NCI-H1694 (cell line): Measurements from ENCODE around the gene ZPBP.

Experiments
- DNase-seq: peaks from one replicate; lab custom pipeline; 2025; lab: John Stamatoyannopoulos, UW

The ZPBP gene

DNA sequence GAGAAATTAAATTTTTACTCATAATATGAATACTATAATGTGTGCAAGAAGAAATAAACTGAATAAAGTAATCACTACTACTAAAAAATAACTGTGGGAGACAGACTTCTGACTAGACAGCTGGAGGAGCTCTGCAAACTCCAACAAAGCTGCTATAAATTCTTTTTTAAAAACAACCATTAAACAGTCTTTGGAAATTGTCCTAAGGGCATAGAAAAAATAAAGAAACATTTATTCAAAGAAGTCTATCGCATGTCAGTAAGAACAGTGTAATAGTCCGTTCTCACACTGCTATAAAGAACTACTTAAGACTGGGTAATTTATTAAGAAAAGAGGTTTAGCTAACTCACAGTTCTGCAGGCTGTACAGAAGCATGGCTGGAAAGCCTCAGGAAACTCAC is 56.0 kb downstream of the ZPBP start:
- no peak for DNase-seq

DNA sequence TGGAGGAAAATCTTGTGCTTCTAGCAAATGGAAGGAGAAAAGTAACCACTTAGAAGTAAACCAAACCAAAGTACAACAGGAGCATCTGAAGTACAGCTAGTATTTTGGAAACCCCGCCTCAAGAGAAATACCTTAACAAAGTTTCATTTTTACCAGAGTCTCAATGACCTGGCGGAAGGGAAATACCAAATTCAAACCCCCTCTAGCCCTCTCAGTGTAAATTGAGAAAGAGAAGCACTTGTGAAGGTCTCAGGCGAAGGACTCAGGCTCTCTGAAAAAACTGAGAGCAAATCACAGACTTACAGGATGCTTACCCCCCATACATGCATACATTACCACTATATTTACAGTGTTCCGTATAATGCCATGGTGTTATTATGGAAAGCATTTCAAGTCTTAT is 70.1 kb downstream of the ZPBP start:
- DNase-seq: no peak

DNA sequence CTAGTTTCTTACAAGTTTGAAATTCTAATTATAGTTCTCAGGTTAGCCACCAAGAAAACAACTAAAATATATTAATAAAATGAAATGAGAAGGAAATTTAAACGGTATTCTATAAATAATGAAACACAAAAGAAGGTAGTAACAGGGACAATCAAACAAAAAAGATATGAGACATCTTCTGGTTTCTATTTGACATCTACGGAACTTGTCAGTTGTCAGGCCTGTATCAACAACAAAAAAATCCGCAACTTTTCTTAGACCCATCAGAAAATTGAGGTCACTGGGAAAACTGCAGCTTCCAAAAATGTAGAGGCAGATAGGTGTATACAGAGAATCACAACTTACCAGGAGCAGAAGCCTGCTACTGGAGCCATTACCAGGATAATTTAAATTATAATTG is 70.6 kb downstream of the ZPBP start:
- DNase-seq: no peak

DNA sequence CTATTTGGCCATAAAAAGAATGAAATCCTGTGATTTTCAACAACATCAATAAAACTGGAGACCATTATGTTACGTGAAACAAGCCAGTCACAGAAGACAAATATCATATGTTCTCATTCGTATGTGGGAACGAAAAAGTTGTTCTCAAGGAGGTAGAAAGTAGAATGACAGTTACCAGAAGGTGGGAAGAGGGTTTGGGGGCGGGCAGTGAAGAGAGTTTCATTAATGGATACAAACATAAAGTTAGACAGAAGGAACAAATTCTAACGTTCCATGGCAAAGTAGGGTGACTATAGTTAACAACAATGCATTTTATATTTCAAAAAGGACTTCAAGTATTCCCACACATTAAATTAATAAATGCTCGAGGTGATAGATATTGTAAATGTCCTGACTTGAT is 97.4 kb downstream of the ZPBP start:
- no peak for DNase-seq

DNA sequence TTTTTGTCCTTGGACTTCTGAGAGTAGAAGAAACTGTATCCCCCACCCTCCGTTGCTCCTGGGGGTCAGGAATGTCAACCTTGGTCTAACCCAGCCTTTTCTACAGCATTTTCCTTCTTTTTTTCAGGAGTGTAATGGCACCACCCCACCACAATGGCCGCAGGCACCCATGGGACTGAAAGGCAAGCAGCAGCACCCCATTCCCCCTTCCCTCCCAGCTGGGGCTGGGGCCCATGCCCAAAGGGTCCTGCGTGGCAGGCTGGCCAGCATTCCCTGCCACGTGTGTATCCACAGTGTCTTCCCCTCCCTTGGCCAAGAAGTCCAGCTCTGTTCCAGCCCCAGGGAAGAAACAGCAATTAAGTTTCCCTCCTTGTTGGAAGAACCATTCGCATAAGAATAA is 106.9 kb downstream of the ZPBP start:
- no peak for DNase-seq

DNA sequence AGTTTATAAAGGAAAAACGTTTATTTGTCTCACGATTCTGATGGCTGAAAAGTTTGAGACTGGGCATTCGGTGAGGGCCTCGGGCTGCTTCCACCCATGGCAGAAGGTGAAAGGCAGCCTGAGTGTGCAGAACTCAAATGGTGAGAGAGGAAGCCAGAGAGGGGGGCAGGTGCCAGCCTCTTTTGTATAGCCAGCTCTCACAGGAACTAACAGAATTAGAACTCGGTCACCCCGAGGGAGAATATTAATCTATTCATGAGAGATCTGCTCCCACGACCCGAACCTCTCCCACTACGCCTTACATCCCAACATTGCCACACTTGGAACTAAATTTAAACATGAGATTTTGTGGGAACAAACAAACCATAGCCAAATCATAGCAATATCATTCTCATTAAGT is 112.6 kb downstream of the ZPBP start:
- no peak for DNase-seq

DNA sequence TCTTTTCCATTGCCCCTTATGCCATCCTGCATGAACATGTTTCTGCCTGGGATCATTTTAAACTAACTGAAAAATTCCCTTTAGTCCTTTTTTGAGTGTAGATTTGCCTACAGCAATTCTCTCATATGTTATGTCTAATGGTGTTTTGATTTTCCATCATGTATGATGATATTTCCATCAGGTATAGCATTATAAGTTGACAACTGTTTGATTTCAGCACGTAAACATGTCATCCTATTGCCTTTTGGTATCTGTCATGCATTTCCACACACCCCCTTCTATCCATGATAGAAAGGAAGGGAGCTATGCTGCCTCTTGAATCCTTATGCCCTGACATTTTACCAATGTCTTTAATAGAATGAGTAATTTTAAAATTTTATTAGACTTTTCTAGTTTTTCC is 116.8 kb downstream of the ZPBP start:
- DNase-seq: no peak

DNA sequence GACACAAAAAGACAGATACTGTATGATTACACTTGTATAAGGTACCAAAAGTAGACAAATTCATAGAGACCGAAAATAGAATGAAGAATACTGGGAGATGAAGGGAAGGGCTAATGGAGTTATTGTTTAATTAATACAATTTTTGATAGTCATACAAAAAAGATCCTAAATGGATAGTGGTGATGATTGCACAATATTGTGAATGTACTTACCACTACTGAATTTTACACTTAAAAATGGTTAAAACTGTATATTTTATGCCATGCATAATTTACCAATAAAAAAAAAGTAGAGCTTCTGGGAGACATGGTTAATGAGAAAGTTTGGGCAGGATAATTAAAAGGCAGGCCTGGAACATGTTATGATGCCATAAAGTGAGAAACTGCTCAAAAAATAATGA is 119.0 kb downstream of the ZPBP start:
- no peak for DNase-seq

DNA sequence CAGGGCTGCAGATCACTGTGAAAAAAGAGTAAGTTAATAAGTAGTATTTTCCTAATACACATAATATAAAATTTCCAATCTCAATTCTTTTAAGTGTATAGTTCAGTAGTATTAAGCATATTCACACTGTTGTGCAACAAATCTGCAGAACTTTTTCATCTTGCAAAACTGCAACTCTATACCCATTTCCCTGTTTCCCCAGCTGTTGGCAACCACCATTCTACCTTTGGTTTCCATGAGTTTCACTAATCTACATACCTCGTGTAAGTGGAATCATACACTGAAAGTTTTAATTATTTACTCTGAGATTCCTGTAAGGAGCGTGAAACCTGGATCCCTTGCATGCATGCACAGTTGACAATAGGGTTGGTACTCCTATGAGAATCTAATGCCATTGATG is 155.4 kb downstream of the ZPBP start:
- no peak for DNase-seq

DNA sequence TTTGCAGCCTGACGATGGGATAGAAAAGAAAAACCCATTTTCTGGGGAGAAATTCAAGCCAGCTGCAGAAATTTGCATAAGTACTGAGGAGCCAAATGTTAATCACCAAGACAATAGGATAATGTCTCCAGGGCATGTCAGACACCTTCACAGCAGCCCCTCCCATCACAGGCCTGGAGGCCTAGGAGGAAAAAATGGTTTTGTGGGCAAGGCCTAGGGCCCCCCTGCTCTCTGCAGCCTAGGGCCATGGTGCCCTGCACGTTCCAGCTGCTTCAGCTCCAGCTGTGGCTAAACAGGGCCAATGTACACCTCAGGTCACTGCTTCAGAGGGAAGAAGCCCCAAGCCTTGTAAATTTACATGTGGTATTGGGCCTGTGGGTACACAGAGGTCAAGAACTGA is 161.4 kb downstream of the ZPBP start:
- no peak for DNase-seq

DNA sequence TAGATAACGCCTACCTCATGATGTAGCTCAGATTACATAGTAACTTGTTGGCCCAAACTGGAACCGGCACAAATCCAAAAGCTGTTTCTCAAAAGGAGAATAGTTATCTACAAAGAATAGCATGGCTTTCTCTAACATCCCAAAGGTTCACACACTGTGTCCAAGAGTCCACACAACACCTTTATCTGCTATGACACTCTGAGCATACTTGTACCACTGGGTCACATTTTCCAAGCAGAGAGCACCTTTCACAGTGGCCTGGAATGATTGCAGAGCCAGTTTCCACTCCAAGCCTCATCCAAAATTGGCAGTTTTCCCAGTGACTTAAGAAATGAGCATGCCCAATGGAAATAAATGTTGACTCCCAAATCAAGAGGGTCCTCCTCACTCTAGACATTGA is 164.3 kb downstream of the ZPBP start:
- DNase-seq: no peak

DNA sequence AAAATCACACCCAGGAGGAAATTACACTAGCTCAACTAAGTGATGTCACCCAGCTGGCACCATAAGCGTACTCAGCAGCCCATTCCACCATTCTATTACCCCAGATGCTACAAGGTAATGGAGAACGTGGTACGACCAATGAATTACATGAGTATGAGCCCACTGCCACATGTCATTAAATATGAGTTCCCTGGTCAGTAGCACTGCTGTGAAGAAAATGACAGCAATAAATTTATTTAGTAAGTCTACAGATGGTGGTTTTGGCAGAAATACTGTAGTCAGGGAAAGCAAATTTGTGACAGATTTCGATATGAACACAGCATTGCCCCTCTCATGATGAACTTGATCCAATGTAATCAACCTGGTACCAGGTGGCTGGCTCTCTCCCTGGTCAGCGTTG is 165.4 kb downstream of the ZPBP start:
- no peak for DNase-seq

DNA sequence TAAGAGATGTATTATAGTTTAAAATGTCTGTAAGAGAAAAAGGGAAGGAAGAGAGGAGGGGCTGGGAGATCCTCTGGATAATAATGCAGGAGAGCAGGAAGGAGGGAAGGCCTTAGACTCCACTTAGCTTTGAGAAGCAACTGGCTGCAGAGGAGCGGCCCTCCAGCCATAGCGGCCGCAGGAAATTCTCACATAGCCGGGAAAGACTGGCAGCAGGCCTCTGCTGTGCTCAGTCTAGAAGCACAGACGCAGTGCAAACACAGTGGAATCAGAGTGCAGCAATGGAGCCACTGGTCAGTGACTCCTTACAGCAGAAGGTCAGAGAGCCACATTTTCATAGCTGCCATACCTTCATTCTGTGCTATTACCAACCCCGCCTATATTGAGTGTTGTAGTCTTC is 166.3 kb downstream of the ZPBP start:
- DNase-seq: no peak

DNA sequence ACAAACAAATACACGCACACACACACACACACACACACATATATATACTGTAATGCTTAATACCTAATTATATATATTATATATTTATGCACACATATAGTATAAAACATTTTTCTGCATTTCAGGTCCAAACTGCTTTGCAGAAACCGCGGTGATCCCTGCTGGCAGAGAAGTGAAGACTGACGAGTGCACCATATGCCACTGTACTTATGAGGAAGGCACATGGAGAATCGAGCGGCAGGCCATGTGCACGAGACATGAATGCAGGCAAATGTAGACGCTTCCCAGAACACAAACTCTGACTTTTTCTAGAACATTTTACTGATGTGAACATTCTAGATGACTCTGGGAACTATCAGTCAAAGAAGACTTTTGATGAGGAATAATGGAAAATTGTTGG is 181.1 kb downstream of the ZPBP start:
- peak; percentile 1 for DNase-seq

DNA sequence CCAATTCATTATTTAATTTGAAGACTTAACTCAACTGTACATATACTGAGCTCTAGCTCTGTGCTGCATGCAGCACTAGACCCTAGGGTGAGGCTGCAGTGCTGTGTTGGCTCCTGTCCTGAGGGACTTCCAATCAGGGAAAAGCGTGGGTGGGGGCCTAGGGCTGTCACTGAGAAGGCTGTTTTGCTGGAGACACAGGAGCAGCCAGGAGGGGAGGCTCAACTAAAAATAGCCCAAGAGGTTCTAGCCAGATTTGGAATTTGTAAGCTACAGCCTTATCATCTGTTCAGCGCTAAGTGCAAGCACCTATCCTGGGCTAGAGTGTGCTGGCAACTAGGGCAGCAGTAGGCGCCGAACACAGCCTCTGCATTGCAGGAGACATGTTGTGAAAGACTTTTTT is 198.5 kb downstream of the ZPBP start:
- DNase-seq: no peak

DNA sequence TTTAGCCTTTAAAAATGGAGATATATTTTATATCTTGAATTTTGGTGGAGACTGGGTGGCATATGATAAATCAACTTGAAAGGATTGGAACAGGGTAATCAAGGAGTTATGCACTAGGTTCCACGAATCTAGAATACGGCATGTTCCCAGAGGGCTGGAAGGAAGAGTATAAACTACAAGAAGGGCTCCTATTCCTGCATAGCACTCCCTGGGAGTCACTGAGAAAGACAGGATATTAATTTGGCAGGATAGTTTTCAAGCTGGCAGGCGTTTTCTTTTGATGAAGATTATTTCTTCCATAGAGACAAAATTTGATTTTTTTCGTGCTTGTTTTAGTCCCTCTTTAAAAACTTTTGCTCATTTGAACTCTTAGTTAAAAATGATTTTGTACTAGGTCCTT is 199.9 kb downstream of the ZPBP start:
- no peak for DNase-seq

DNA sequence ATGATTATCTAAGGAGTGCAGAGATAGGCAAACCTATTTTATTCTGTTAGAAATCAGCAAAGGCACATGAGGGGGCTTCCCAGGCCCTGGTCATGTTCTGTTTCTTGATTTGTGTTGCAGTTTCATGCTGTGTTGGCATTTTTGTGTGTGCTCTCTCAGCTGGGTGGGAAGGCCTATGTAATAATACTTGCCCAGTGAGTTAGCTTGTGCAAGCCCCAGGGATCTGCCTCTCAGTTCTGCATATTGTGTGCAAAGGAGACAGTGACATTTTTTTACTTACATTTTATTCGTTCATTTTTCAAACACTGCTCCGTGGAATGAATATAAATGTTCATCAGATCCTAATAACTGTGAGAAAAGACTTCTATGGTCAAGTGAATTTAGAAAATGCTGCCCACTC is 200.6 kb downstream of the ZPBP start:
- DNase-seq: no peak
